Measurements from ENCODE around the gene SLC8A2.

Gene SLC8A2

DNA sequence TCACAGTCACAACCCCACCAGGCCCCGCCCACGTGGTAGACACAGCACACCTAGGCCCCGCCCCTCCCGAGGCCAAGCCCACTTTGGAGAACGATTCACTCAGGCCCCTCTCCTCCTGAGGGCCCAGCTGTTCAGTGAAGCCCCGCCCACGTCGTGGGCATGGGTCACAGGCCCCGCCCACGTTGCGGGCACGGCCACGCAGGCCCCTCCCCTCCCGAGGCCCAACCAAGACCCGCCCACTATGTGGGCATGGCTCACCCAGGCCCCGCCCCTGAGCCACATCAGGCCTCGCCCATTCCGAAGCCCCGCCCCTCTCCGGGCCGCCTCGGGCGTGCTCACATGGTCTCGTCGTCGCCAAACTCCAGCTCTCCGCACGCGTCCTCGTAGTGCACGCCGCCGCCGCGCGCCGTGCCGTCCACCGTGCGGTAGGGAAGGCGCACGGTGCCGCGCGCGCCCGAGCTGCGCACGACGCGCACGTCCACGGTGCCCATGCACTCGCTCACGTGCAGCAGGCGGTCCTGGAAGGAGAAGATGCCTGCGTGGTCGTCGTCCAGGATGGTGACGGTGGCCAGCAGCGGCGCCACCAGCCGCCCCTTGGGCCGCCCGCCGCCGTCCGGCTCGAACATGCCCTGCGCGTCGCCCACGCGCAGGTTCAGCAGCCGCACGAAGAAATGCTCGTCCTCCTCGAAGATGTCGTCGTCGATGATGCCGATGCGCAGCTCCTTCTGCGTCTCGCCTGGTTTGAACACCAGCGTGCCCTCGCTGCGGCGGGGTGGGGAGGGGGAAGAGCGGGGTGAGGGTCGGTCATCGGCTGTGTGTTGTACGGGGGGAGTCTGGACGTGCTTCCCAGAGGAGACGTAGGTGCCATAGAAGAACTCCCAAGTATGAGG, 24.0 kb downstream of the SLC8A2 start:
- peak; percentile 91 for DNase-seq

DNA sequence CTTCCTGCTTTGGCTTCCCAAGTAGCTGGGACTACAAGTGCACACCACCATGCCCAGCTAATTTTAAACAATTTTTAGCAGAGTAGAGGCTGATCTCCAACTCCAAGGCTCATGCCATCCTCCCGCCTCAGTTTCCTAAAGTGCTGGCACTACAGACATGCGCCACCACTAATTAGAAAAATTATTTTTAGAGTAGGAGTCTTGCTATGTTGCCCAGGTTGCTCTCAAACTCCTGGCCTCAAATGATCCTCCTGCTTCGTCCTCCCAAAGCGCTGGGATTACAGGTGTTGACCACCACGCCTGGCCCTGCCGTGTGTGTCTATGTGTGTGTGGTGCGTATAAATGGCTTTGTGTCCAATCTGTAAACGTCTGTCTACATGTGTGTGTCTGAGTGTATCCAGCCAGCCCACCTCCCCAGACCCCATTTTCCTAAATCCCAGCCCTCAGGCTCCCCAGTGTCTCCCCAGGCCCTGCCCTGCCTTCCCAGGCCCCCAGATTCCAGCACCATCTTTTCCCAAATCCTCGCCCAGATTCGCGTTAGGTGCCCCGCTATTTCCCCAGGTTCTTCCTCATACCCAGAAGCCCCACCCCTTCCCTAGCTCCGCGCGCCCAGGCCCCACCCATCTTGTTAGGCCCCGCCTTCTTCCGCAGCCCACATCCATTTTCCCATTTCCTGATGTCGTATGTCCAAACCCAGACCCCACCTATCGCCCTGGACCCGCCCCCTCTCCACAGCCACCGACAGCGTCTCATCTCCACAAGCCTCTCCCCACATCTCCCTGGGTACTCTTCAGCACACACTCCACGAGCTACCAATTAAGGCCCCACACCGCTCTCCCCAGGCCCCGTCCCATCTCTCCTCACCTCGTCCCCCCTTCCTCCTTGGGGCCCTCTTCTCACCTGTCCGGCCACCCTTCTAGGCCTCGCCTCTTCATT, 24.9 kb downstream of the SLC8A2 start:
- DNase-seq, result peak; percentile 91

- no peak for DNase-seq
Measured at GRCh38 chr19:47445937-47446402, 25.7 kb downstream of the SLC8A2 start.

DNA sequence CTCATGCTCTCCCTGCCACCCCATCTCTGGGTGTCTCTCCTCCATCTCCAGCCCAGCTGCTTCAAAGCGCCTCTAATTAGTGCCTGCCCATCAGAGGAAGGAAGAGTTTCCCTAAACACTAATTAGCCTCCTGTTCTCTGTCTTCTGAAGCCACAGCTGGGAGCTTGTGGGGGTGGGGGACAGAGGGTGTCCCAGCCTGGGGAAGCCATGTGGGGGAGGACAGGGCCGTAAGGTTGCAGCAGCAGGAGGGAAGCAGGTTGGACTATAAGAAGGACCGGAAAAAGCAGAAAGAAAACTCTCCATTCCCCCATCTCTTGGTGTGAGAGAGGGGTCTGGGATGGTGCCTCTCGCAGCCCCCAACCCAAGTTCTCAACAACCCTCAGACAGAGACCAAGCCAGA, 26.2 kb downstream of the SLC8A2 start:
- no peak for DNase-seq

- no peak for DNase-seq
Measured at GRCh38 chr19:47444388-47444821, 27.3 kb downstream of the SLC8A2 start.

GRCh38 chr19:47443331-47443730, 28.4 kb downstream of the SLC8A2 start:
- DNase-seq, result no peak

DNA sequence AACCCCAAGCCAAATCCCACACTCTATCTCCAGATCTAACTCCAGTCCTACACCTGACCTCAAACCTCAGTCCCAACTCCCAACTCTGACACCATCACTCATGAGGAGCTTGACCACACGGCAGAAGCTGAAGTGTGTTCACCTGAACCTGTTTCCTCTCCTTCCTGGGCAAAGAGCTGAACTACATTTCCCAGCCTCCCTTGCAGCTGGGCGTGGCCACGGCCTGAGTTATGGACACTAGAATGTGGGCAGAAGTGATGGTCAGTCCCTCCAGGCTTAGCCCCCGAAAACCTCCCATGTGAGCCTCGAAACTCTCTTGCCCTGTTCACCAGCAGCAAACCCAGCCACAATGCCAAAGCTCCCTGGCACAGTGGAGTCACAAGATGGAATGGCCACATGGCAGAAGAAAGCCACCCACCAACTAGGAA, 32.9 kb downstream of the SLC8A2 start:
- DNase-seq, result no peak

DNA sequence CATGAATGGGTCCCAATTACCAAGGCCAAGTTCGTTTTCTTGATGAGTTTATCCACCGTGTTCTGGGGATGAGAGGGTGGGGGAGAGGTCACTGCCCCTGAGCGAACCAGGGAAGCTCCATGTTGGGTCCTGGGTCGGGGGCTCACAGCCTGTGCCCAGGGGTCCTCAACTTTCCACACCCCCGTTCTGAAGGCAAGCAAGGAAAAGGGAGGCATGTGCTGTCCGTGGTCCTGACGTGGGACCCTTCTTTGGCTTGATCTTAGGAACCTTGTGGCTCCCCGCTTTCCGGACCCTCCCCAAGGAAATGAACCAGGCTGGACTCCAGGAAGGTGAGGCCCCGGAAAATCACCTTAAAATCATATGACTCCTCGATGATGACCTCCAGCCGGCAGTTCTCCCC, 34.2 kb downstream of the SLC8A2 start:
- no peak for DNase-seq

DNA sequence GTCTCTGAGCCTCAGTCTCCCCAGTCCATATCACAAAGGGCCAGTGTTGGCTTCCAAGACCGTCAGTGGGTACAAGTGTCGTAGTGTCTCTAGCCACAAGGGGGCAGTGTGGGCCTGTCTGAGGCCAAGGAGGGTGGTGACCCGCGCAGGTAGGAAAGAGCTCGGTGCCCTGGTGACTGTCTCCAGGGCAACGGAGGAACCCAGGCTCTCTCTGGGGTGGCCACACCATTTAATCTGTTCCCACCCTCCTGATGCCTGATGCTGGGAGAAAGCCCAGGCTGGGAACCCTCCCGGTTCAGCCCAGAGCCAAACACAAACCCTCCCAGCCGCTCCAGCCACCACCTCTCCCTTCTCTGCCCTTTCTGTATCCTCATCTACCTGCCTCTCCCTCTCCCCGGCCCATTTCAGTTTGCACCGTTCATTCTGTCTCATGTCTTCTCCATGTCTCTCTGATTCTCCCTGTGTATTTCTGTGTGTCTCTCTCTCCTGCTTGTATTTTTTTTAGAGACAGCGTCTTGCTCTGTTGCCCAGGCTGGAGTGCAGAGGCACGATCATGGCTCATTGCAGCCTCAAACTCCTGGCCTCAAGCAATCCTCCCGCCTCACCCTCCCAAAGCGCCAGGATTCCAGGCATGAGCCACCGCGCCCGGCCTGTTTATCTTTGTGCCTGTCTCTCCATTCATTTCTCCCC, 34.8 kb downstream of the SLC8A2 start:
- DNase-seq, result peak; percentile 58

DNA sequence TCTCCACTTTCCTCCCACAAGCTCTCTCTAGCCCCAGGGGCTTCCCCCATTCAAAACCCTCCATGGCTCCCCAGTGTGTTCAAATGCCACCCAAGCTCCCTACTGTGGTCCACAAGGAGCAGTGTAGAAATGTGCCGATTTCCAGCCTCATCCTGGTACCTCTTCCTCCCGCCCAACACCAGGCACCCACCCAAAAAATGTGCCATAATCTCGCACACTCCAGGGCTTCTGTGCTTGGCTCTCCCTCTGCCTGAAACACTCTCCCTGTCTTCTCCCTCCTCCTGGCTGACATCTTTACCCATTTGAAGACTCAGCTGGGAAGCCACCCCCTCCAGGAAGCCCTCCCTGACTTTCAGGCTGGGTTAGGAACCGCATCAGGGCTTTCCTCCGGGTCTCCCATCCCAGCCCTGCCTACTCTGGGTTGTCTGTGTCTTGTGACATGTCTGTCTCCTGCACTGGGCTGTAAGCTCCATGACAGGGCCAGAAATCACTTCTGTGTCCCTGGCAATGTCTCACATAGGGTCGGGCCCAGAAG, 35.7 kb downstream of the SLC8A2 start:
- no peak for DNase-seq

DNA sequence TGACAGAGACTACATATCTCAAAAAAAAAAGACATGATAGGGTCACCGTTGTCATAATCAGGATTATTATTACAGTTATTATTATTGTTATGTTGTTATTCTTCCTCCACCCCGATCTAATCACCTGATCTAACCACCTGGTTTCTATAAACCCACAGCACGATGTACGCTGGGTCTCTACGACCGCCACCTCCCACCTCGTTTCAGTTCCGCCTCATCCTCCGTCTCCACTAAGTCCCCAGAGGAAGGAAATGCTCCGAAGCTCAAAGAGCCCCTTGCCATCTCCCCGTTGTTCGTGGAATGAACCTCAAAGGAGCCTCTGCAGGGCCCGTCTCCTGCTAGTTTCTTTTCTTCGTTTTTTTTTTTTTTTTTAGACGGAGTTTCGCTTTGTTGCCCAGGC, 36.5 kb downstream of the SLC8A2 start:
- no peak for DNase-seq

- no peak for DNase-seq
Measured at GRCh38 chr19:47434088-47434487, 37.6 kb downstream of the SLC8A2 start.

GRCh38 chr19:47433121-47433520, 38.6 kb downstream of the SLC8A2 start:
- DNase-seq, result no peak

DNA sequence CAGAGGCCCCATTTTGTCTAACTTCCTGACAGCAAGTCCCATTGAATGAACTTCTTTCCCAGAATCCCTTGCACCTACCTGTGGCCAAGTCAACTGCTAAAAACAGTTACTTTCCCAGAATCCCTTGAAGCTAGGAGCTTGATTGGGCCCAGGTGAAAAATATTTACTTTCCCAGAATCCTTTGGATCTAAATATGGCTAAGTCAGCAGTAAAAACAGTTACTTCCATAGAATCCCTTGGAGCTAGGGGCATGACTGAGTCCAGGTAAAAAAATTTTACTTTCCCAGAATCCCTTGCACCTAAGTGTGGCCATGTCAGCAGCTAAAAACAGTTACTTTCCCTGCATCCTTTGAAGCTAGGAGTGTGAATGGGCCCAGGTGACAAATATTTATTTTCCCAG, 39.2 kb downstream of the SLC8A2 start:
- no peak for DNase-seq

DNA sequence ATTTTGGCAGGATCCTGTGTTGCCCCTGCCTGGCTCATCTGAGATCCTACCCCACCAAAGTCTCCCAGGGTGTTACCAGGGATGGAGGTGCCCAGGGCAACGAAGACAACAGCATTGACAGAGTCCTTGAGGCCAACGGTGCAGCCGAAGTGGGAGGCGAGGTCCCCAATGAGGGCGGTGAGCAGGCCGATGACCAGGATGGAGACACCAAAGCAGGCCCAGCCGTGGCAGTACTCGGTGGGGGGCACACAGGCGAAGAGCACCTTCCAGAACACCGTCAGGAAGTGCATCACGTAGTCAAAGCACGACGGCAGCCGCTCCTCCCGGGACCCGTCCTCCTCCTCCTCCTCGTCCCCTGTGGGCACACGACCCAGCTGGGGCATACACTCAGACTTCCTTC, 39.6 kb downstream of the SLC8A2 start:
- DNase-seq, result no peak

GRCh38 chr19:47430041-47430802, 41.5 kb downstream of the SLC8A2 start:
- DNase-seq, result no peak

DNA sequence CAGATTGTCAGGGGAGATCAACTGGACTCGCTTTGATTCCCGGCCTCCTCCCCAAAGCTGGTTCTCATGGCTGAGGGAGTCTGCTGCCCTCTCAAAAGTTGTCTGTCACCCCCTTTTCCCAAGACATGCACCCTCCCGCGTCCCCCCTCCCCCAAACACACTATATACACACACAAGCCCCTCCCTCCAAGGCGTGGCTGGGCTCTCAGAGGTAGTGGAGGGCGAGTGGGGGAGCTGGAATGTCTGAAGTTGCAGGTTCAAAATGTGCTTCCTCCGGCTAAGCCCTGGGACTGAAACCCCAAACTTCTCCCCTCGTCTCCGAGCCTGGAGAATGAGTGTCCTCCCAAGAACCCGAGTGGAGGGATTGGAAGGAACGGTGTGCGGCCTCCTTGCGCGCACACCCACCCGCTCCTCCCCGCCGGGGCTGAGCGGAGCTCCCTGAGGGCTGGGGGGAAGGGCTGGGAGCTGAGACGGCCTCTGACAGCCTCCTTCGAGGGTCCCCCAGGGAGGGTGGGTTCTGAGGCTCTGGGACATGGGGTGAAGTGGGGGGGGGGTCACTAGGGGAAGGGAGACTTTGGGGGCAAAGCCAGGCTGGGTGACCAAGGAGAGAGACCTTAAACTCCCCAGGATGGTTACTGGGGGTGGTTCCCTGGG, 42.4 kb downstream of the SLC8A2 start:
- no peak for DNase-seq

DNA sequence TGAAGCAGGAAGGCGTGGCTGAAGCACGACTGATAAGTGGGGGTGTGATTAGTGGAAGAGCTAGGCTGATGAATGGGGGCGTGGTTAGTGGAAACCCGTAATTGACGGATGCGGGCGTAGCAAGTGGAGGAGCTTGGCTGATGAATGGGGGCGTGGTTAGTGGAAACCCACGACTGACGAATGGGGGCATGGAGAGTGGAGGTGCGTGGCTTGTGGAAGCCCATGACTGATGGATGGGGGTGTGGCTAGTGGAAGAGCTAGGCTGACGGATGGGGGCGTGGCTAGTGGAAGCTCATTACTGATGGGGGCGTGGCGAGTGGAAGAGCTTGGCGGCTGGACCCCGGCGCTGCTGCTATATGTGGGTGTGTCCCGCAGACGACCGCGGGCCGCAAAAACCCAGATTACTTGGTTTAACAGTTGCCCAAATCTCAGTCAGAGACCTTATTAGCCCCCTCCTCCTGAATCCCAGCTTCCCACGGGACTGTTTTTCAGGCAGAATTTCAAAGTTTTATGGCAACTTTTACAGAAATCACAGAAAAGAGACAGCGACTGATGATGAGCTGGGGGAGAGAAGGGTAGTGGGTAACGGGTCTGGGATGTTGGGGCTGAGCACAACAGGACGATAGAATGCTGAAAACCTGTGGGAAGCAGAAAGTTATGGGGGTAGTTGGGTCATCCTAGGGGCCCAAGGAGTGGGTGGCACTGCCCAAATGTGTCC, 43.4 kb downstream of the SLC8A2 start:
- peak; percentile 93 for DNase-seq

DNA sequence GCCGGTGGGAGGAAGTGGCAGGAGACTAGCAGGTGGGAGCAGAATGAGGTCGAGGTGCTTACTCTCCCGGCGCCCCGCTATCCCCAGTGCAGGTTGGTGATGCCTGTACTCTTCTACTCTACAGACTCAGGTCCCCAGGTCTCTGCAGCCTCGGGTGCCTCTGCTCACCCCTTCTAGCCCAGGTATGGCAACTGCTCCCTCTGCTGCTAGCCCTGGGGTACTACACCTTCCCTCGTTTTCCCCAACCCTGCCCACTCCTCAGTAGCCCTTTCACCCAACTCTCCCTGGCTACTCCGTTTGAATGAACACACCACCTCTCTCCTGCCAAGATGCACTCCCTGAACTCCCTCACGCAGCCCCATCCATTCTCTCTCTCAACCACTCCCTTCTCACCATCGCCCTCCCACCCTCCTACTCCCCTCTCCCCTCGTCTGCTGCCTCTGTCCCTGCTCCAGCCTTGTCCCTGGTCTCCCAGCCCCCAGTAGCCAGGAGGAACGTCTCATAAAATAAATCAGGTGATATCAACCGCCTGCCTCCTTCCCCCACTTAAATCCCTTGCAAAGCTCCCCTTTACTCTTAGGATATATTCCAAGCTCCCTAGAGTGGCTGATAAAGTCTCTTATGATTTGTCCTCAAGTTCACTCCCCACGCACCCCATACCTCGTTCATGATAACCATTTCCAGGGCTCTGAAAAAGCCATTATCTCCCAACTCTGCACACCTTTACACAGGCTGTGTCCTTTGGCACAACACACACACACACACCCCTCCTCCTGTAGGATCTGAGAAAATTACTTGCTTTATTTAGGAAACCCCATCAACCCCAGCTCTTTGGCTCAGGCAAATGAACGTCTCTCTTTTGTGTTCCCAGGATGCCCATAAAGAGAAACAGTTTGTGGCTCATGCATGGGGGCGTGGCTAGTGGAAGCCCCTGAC, 44.2 kb downstream of the SLC8A2 start:
- DNase-seq, result no peak
